Measurements from ENCODE around the gene ARGLU1.

DNA sequence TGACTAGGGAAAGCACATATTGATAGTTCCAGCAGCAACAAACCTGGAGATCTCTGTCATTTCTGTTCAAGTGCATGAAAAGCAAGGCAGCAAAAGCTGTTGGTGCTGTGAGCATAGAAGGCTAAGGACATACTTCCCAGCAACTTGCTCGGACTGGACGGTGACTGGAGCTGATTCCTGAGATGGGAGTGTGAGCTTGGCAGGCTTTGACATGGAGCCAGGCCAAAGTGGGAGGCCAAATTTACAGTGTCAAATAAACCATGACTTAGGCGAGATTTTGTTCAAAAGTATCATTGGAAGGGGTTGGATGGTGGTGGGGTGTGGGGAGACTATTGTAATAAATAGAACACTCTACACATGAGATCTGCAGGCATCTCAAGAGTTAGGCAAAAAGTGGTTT is 5.9 kb upstream of the ARGLU1 start:
- TF ChIP-seq, protein P1, sequence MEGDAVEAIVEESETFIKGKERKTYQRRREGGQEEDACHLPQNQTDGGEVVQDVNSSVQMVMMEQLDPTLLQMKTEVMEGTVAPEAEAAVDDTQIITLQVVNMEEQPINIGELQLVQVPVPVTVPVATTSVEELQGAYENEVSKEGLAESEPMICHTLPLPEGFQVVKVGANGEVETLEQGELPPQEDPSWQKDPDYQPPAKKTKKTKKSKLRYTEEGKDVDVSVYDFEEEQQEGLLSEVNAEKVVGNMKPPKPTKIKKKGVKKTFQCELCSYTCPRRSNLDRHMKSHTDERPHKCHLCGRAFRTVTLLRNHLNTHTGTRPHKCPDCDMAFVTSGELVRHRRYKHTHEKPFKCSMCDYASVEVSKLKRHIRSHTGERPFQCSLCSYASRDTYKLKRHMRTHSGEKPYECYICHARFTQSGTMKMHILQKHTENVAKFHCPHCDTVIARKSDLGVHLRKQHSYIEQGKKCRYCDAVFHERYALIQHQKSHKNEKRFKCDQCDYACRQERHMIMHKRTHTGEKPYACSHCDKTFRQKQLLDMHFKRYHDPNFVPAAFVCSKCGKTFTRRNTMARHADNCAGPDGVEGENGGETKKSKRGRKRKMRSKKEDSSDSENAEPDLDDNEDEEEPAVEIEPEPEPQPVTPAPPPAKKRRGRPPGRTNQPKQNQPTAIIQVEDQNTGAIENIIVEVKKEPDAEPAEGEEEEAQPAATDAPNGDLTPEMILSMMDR (IDR thresholded peaks at IDR 0.05) = no peak
- TF ChIP-seq POLR2A (IDR thresholded peaks at IDR 0.05) = no peak
